ENCODE measurements around the gene ARHGAP26.

The ARHGAP26 gene

GRCh38 chr5:142864290-142865260 lies 94.4 kb downstream of the ARHGAP26 start:
- no peak for DNase-seq

DNA sequence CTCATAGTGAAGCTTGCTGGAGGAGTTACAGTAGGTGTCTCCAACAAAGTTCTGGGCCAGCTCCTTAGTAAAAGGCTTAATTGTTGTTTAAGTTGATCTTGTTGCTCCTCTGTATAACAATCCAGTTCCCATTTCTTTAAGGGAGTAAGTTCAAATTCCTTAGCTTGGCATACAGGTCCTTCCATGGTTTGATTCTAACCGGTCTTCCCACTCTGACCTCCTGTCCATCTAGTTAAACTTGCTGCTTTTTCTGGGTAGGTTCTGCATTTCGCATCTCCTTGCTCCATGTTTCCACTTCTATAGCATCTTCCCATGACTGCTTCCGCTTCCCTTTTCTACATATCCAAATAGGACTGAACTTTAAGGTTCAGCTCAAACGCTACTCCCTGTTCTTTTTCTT lies 95.5 kb downstream of the ARHGAP26 start:
- H3K27ac ChIP-seq: no peak overlapping the region
- H3K4me1 ChIP-seq: peaks cover 0 to 39% (median 27%) of the 10 kb centered on the region in 4 donors
- H3K27me3 ChIP-seq: no peaks in the 10 kb centered on the region
- intact Hi-C loops (cut with DNase I; ENCODE audit: low total_unique reads): no loop called here
- H3K9me3 ChIP-seq: no peaks in the 10 kb centered on the region
- no peak for TF ChIP-seq CTCF (IDR thresholded peaks at IDR 0.05)
- no peaks in the 10 kb centered on the region for H3K36me3 ChIP-seq
- DNase-seq: no peak
- no peak overlapping the region for H3K4me3 ChIP-seq

More at GRCh38 chr5:142864290-142865260, 94.4 kb downstream of the ARHGAP26 start:
- H3K27ac ChIP-seq: no peak overlapping the region
- no peaks in the 10 kb centered on the region for H3K9me3 ChIP-seq
- intact Hi-C loops (cut with DNase I; ENCODE audit: low total_unique reads): loop anchor here (5.0 kb wide), 1 partner anchor 92 kb away; the partner anchor contains the start of gene ARHGAP26
- no peaks in the 10 kb centered on the region for H3K36me3 ChIP-seq
- peaks cover 0 to 31% (median 19%) of the 10 kb centered on the region in 4 donors for H3K4me1 ChIP-seq
- H3K4me3 ChIP-seq: no peak overlapping the region
- H3K27me3 ChIP-seq: no peaks in the 10 kb centered on the region
- no peak for TF ChIP-seq CTCF (IDR thresholded peaks at IDR 0.05)

- intact Hi-C loops (cut with DNase I; ENCODE audit: low total_unique reads): no loop called here
These were observed 96.5 kb downstream of the ARHGAP26 start for GRCh38 chr5:142866563-142867275.

DNA sequence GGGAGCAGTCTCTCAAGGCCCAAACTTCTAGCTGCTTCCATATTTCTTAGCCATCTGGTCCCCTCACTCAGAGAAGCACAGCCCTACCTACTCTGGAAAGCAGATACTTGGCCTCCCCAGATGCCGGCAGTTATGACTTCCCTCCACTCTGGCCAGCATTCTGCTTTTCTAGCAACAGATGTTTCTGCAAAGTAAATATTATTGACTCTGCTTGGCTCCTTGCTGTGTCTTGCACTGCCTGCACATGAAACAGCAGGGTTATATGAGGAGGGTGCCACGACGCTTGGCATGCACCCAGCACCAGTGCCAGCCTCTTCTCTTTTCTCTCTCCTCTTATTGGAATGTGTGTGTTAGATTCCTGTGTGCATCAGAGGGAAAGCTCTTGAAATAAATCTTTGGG lies 99.7 kb downstream of the ARHGAP26 start:
- DNase-seq: no peak
- H3K9me3 ChIP-seq: no peaks in the 10 kb centered on the region
- intact Hi-C loops (cut with DNase I; ENCODE audit: low total_unique reads): no loop called here
- H3K36me3 ChIP-seq: no peaks in the 10 kb centered on the region
- no peak overlapping the region for H3K4me3 ChIP-seq
- H3K27ac ChIP-seq: peak overlapping the region in 1 of 2 donors; percentile 45
- TF ChIP-seq CTCF (IDR thresholded peaks at IDR 0.05): no peak
- H3K27me3 ChIP-seq: no peaks in the 10 kb centered on the region
- peaks cover 0 to 70% (median 58%) of the 10 kb centered on the region in 4 donors for H3K4me1 ChIP-seq

More at GRCh38 chr5:142866563-142867275, 96.5 kb downstream of the ARHGAP26 start:
- TF ChIP-seq CTCF (IDR thresholded peaks at IDR 0.05): peak; percentile 61 to 76
- H3K4me1 ChIP-seq: peaks cover 0 to 50% (median 36%) of the 10 kb centered on the region in 4 donors
- no peaks in the 10 kb centered on the region for H3K9me3 ChIP-seq
- no peak for DNase-seq
- H3K27me3 ChIP-seq: no peaks in the 10 kb centered on the region
- H3K27ac ChIP-seq: no peak overlapping the region
- H3K36me3 ChIP-seq: no peaks in the 10 kb centered on the region
- no peak overlapping the region for H3K4me3 ChIP-seq

DNA sequence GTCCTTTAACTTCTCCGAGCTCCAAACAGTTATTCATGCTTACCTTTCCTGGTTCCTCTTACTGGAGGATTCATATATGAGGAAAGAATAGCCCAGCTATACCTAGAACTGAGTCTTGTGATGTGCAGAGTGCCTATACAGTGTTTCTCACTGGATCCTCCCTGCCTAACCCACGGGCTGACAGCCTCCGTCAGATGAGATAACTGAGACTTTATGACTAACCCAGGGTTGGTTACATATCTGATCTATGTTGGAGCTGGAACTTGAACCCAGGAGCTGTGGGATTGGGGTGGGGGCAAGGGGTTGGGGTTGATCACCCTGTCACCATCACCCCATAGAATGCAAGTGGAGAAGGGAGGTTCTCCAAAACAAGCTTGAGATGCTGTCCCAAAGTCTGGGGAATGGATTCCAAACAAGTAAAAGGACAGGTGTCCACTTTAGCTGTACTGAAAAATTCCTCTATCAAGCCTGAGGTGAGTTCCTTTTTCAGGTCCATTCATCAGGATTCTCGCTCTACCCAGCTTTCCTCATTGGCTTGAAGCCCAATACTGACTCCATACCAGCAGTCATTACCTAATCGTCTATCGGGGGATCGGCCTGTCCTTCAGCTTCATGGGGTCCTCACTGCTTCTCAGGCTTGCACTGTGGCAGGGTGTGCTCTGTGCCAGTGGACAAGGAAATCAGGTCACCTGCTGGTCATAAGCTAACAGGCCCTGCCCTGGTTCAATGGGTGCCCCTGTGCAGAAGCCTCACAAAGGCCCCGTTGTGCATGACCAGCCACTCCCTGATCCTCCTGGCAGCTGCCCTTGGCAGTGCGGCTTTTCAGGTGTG lies 100.6 kb downstream of the ARHGAP26 start:
- intact Hi-C loops (cut with DNase I; ENCODE audit: low total_unique reads): no loop called here
- DNase-seq: no peak
- peak overlapping the region in 1 of 2 donors; percentile 45 for H3K27ac ChIP-seq
- H3K27me3 ChIP-seq: no peaks in the 10 kb centered on the region
- no peaks in the 10 kb centered on the region for H3K9me3 ChIP-seq
- peaks cover 0 to 79% (median 66%) of the 10 kb centered on the region in 4 donors for H3K4me1 ChIP-seq
- TF ChIP-seq CTCF (IDR thresholded peaks at IDR 0.05): no peak
- no peaks in the 10 kb centered on the region for H3K36me3 ChIP-seq
- no peak overlapping the region for H3K4me3 ChIP-seq
